Mucosa of stomach (tissue), 1 donor: ENCODE results near the gene MED22.
"Not testable (repeated sequence)": the region's sequence is repeated elsewhere in the genome, so short reads cannot be mapped to it uniquely, and the experiment has no call there.

Source experiments
- H3K27me3 ChIP-seq: one replicate; pipeline ENCODE4 v1.7.0; 2013; ENCODE audit warnings: mild to moderate bottlenecking, low read length; ENCODE audit not compliant: control insufficient read depth, insufficient read depth
- H3K36me3 ChIP-seq: one replicate; pipeline ENCODE4 v1.7.0; 2013; ENCODE audit warnings: low read length; ENCODE audit not compliant: control insufficient read depth, insufficient read depth
- H3K4me1 ChIP-seq: one replicate; pipeline ENCODE4 v1.7.0; 2013; ENCODE audit warnings: mild to moderate bottlenecking, low read length; ENCODE audit not compliant: control insufficient read depth, insufficient read depth
- H3K4me3 ChIP-seq: one replicate; pipeline ENCODE4 v1.7.0; 2013; ENCODE audit warnings: low read length
- H3K9ac ChIP-seq: one replicate; pipeline ENCODE4 v1.7.0; 2013; ENCODE audit warnings: mild to moderate bottlenecking, low read length, moderate library complexity
- H3K9me3 ChIP-seq: one replicate; pipeline ENCODE4 v1.7.0; 2013; ENCODE audit warnings: mild to moderate bottlenecking, low read length, moderate library complexity; ENCODE audit not compliant: control insufficient read depth
- donor health status: Pancreatic carcinoma.

Gene MED22

DNA sequence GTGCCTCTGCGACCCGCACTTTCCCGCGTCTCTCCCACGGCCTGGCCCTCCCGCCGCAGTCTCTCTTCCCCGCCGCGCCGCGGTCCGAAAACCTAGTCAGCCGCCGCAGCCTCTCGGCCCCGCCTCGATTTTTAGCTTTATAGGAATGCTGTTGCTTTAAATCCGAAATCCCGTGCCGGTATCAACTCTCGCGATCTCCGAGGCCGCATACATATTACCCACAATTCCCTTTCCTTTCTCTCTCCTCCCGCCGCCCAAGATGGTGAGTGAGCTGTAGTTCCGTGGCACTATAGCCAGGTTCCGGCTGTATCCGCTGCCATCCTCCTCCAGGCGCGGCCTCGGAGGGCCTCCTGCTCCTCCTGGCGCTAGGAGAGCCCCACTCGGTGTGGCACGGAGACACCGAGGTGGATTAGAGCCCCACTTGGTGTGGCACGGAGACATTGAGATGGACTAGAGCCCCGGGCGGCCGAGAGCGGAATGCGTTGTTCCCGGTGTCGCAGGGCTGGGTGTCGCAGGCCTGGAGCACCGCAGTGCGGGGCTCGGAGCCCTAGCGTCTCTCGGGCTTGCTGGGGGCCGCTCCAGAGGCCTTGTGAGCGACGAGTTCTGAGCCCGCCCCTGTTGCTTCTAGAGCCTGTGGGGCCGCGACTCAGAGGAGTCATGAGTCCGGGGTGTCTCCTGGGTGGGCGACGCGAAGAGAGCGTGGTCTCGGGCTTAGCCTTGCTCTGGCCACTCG, at the start of gene MED22, which contains the start of gene RPL7A:
Gene MED22 (minus strand): TSS at position 147 of the 733 bp plus-strand sequence. CDS start 1,469 bp downstream, outside the sequence.
Gene RPL7A (plus strand): TSS at position 234 of the 733 bp plus-strand sequence. CDS start 26 bp downstream, at position 260.
- H3K9me3 ChIP-seq = no peaks in the 10 kb centered on the region
- H3K27me3 ChIP-seq = no peaks in the 10 kb centered on the region
- H3K4me1 ChIP-seq = peaks cover 24% of the 10 kb centered on the region
- peak within 1 kb of the TSS; percentile 97 for H3K4me3 ChIP-seq
- peaks cover 35% of the 10 kb centered on the region for H3K36me3 ChIP-seq
- peak within 1 kb of the TSS; percentile 96 for H3K9ac ChIP-seq

DNA sequence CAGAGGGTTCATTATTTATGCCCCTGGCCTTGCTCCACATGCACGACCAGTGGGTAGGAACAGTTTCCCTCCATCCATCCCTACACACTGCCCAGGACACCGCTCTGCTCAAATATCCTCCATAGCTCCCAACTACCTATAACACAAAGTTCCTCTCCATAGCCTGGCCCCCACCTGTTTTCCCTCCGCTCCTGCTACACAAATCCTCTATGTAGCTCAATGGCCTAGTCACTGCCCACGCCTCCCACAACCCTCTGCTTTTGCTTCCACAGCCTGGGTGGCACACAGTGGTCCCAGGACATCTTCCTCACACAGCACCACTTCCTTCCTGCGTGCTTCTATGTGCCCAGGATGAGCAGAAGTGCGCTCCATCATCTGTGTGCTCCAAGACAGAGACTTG, 49.4 kb upstream of the MED22 start:
- H3K9me3 ChIP-seq = no peaks in the 10 kb centered on the region
- no peaks in the 10 kb centered on the region for H3K4me1 ChIP-seq
- H3K9ac ChIP-seq = no peak overlapping the region

DNA sequence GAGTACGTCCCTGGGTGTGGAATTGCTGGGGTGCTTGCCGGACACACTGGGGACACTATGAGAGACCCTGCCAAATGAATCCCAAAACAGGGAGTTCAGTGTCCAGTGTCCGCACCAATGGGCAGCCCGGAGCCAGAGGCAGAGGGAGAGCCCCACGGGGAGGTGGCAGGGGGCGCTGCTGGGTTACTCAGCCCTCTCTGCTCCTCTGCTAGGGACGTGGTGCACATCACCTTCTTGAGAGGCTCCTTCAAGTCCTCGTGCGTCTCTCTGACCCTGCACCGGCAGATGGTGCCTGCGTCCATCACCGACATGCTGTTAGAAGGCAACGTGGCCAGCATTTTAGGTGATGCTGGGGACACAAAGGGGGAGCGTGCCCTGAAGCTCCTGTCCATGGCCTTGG, 49.0 kb upstream of the MED22 start:
- no peak overlapping the region for H3K4me3 ChIP-seq
- H3K4me1 ChIP-seq = no peaks in the 10 kb centered on the region
- H3K9me3 ChIP-seq = no peaks in the 10 kb centered on the region
- peaks cover 33% of the 10 kb centered on the region for H3K27me3 ChIP-seq
- no peaks in the 10 kb centered on the region for H3K36me3 ChIP-seq
- no peak overlapping the region for H3K9ac ChIP-seq

More for the DNA sequence above, 49.4 kb upstream of the MED22 start:
- H3K4me3 ChIP-seq = no peak overlapping the region
- H3K27me3 ChIP-seq = peaks cover 33% of the 10 kb centered on the region
- H3K36me3 ChIP-seq = no peaks in the 10 kb centered on the region

DNA sequence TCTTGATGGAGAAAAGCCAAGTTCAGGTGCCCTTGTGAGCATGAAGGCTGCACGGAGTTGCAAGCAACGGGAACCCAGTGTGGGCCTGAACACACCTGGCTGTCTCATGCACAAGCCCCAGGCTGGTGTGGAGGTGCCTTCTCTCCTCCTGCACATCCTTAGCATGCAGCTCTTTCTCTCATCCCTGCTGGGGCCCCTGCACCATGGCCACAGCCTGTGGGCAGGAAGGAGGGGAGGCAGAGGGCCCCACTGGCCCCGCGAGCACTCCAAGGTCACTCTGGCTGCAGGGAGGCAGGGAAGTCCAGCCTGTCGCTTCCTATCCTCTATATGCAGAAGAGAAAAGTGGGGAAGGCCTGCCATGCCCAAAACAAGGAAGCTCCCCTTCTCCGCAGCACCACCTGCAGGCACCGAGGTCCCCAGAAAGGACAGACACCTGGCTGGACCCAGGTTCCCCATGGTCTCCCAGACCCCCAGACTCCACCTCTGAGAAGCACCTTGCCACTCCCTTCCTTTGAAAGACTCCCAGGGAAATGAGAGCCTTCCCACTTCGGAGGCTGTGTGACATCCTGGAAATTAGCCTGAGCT, 46.8 kb upstream of the MED22 start:
- no peak overlapping the region for H3K9ac ChIP-seq
- no peaks in the 10 kb centered on the region for H3K4me1 ChIP-seq
- peaks cover 38% of the 10 kb centered on the region for H3K27me3 ChIP-seq
- no peaks in the 10 kb centered on the region for H3K9me3 ChIP-seq
- no peaks in the 10 kb centered on the region for H3K36me3 ChIP-seq
- H3K4me3 ChIP-seq = no peak overlapping the region

DNA sequence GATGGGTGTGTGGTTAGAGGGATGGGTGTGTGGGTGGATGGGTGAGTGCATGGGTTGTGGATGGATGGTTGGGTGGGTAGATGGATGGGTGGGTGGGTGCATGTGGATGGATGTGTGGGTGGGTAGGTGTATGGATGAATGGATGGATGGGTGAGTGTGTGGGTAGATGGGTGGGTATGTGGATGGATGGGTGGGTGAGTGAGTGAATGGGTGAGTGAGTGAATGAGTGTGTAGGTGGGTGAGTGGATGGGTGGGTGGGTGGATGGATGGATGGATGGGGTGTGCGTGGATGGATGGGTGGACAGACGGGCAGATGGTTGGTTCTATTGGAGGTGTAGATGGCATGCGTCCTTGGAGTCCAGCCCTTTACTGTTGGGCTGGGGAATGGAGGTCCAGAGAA, 45.5 kb upstream of the MED22 start:
- Histone ChIP-seq H3K36me3 (no peaks in the 10 kb centered on the region), H3K4me1 (no peaks in the 10 kb centered on the region), H3K9me3 (no peaks in the 10 kb centered on the region), H3K4me3 (no peak overlapping the region), H3K27me3 (peaks cover 38% of the 10 kb centered on the region), H3K9ac (no peak overlapping the region)

DNA sequence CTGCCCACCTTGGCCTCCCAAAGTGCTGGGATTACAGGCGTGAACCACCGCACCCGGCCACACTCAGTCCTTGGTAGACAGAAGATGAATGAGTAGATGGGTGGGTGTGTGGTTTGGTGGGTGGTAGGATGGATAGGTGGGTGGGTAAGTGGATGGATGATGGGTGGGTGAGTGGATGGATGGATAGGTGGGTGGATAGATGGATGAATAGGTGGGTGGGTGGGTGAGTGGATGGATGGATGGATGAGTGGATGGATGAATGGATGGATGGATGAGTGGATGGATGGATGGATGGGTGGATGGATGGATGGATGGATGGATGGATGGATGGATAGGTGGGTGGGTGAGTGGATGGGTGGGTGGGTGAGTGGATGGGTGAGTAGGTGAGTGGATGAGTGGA, 44.4 kb upstream of the MED22 start:
- H3K4me1 ChIP-seq, H3K9me3 ChIP-seq, H3K9ac ChIP-seq, H3K4me3 ChIP-seq, H3K36me3 ChIP-seq: not testable (repeated sequence)
- peaks cover 34% of the 10 kb centered on the region for H3K27me3 ChIP-seq

DNA sequence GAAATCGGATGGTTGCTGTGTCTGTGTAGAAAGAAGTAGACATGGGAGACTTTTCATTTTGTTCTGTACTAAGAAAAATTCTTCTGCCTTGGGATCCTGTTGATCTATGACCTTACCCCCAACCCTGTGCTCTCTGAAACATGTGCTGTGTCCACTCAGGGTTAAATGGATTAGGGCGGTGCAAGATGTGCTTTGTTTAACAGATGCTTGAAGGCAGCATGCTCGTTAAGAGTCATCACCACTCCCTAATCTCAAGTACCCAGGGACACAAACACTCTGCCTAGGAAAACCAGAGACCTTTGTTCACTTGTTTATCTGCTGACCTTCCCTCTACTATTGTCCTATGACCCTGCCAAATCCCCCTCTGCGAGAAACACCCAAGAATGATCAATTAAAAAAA, 43.5 kb upstream of the MED22 start:
- H3K27me3 ChIP-seq = peaks cover 28% of the 10 kb centered on the region
- not testable (repeated sequence) for H3K4me3 ChIP-seq, H3K4me1 ChIP-seq

DNA sequence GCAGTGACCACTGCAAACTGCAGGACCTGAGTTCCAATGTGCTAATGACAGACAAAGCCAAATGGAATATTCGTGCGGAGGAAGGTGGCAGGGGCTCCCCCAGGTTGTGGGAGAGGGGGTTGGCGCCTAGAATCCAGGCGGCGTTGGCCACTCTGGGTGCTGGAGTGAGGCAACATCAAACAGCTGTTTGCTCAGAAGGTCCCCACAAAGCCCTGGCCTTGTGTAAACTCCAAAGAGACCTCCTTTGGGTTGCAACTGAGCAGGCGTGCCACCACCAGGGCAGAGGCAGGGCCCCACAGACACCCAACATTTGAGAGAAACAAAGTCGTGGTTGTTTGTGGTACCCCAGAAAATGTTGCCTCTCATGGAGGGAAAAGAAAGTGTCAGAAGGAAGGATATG, 42.8 kb upstream of the MED22 start:
- Histone ChIP-seq H3K4me3 (no peak overlapping the region), H3K4me1 (no peaks in the 10 kb centered on the region), H3K36me3 (no peaks in the 10 kb centered on the region), H3K27me3 (peaks cover 26% of the 10 kb centered on the region), H3K9ac (no peak overlapping the region), H3K9me3 (no peaks in the 10 kb centered on the region)

More for the DNA sequence above, 43.5 kb upstream of the MED22 start:
- H3K36me3 ChIP-seq, H3K9me3 ChIP-seq, H3K9ac ChIP-seq: not testable (repeated sequence)

DNA sequence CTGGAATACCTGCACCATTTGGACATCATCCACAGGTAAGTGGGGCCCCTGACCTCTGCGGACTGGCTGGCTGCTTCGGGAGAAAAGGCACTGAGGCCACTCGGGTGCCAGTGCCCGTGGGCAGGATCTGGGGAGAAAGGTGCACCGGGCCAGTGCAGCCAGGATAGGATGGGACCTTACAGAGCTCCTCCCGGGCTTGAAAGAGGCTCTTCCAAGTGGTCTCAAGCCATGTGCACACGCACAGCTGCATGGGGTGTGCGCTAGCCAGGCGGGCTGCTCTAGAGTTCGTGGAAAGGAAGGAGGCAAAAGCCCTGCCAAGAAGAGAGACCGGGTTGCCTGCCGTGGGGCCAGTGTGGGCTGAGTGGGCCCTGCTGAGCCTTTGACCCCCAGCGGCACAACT, 41.6 kb upstream of the MED22 start:
- no peaks in the 10 kb centered on the region for H3K4me1 ChIP-seq
- H3K9ac ChIP-seq = no peak overlapping the region
- H3K9me3 ChIP-seq = no peaks in the 10 kb centered on the region
- no peaks in the 10 kb centered on the region for H3K36me3 ChIP-seq
- no peak overlapping the region for H3K4me3 ChIP-seq
- H3K27me3 ChIP-seq = peaks cover 15% of the 10 kb centered on the region

DNA sequence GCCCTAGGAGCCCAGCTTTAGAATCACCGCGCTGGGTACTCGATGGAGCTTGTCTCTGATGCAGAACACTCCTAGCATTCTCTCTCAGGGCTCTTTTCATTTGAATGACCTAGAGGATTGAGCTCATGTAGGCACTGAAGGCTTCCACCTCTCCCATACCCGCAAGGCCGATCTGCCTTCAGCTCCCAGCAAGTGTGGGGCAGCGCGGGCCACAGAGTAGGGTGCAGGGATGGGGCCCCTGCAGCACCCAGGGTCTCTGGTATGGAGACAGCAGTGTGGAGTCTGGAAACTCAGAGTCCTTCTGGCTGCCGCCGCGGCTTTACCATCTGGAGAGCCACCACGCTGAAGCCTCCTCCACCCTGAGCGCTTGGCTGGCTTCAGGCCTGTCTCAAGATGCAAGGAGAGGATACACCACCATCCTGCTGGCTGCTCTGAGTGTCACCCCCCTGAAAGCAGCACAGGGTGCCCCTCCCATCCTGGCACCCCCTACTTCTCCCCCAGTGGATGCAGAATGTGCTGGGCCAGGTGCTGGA, 41.2 kb upstream of the MED22 start:
- Histone ChIP-seq H3K36me3 (no peaks in the 10 kb centered on the region), H3K4me1 (no peaks in the 10 kb centered on the region), H3K4me3 (no peak overlapping the region), H3K27me3 (peaks cover 11% of the 10 kb centered on the region), H3K9ac (no peak overlapping the region), H3K9me3 (no peaks in the 10 kb centered on the region)

DNA sequence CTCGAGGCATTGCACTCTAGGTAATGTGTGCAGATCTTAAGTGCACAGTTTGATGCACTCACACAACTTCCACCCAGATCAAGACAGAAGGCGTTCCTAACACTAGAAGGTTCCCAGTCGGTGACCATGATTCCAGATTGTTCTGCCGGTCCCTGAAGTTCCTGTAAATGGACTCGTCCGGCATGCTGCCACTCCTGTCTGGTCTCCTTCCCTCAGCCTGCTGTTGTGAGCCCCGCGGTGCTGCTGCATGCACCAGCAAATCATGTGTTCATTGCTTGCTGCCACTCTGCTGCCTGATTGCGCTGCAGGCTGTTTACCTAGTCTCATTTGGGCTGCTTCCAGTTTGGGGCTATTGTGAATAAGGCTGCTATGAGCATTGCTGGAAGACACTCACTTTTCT, 39.7 kb upstream of the MED22 start:
- Histone ChIP-seq H3K9me3 (no peaks in the 10 kb centered on the region), H3K4me1 (no peaks in the 10 kb centered on the region), H3K4me3 (no peak overlapping the region), H3K27me3 (peaks cover 5% of the 10 kb centered on the region), H3K36me3 (no peaks in the 10 kb centered on the region), H3K9ac (no peak overlapping the region)

DNA sequence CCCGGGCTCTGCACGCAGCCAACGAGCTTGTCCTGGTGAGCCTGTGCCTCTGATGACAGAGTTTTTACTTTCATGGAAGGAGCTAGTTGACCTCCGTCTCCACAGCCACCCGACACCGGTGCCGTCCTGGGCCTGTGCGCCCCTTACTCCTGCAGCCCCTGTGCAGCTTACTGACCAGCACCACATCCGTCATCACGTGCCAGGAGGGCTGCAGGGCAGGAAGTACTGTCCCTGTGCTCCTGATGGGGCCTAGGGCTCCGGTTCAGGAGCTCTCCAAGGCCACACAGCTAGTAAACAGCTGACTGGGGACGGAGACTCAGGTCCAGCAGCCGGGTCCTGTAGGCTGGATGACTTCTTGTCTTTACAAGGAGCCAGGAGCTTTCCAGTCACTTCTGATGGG, 38.4 kb upstream of the MED22 start:
- no peaks in the 10 kb centered on the region for H3K4me1 ChIP-seq
- no peaks in the 10 kb centered on the region for H3K9me3 ChIP-seq
- no peak overlapping the region for H3K4me3 ChIP-seq
- H3K36me3 ChIP-seq = no peaks in the 10 kb centered on the region
- H3K27me3 ChIP-seq = peaks cover 5% of the 10 kb centered on the region
- no peak overlapping the region for H3K9ac ChIP-seq
